H1 (cell line): ENCODE measurements around the gene DZIP1L. TPM values are rescaled to one million over a fixed set of nuclear protein-coding genes. Genes with fewer than 3 reads are reported as not detected.

Experiments
- ATF2 ChIP-seq: IDR thresholded peaks from 2 replicates; pipeline ENCODE4 v1.6.1; 2012; ENCODE audit warnings: low read length, inconsistent platforms
- BRCA1 ChIP-seq: IDR thresholded peaks from 2 replicates; pipeline ENCODE4 v1.6.1; 2012; ENCODE audit warnings: low read depth, low read length, improper control_type of control experiment
- SUZ12 ChIP-seq: fragments of 200-600 bp; sonication (generic); IDR thresholded peaks from 2 replicates; pipeline ENCODE4 v1.6.1; 2012; ENCODE audit warnings: mild to moderate bottlenecking, inconsistent platforms, low read length, moderate library complexity, mixed read lengths
- polyA plus RNA-seq, 7 experiments: library from polyadenylated mRNA; depleted of rRNA in 3 of 7; stranded (reverse) in 5 of 7; unstranded in 2 of 7; fragments of >200 nt in 5 of 7; fragments of 200-250 nt in 2 of 7; gene quantifications; 1 replicate in 5 of 7; 2 replicates in 1 of 7; 4 replicates in 1 of 7; pipeline versions ENCODE4 v1.2.1 to v1.2.3, GENCODE V29; 2011 to 2013; ENCODE audit warnings: missing spikeins in 2 of 7, mixed read lengths in 2 of 7
- total RNA-seq: library from RNA; stranded (reverse); fragmentation: NEBNext Ultra II Directional; extraction: Animal tissue kit (Norgen Biotek cat#: 25700); gene quantifications from 2 replicates; pipeline ENCODE4 v1.2.1, GENCODE V29; 2021

The DZIP1L gene
- total and polyA plus RNA-seq, 2 of the 8 experiments (the other 6 are each of a cell fraction or from before 2014, with no cell fraction given): 6.5 to 8.3 TPM

GRCh38 chr3:138023754-138024153 lies 91.7 kb downstream of the DZIP1L start (continued):
- TF ChIP-seq ATF2: no peak
- no peak for TF ChIP-seq BRCA1
- TF ChIP-seq SUZ12: no peak
- TF ChIP-seq, all 59 proteins: peak for 0
